GM19043 (cell line): ENCODE results near the gene GALNT1.

Experiments used
- ATAC-seq: cut with Tn5 transposase; IDR thresholded peaks from one replicate; pipeline ENCODE4 v1.9.1; 2021; ENCODE audit warnings: low read depth; ENCODE audit not compliant: unreplicated experiment

GALNT1 gene

GRCh38 chr18:35710581-35710980 is 129.0 kb downstream of the GALNT1 start:
- no peak for ATAC-seq

DNA sequence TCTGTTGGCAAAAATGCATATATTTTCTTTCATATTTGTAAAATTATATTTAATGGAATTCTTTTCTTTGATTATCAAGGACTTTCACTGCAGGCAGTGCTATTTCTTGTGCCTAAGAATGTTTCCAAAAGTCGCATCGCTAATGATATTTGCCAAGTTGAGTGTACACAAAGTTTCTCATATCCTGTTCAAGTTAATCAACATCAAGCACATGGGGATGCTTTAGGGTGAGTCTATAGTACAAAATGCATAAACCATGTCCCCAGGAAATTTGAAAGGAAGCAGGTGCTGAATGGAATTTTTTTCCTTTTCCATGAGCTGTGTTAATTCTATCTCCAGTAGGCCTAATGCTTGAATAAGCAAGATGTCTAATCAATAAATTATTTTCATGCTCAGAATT is 129.7 kb downstream of the GALNT1 start:
- ATAC-seq, result no peak

DNA sequence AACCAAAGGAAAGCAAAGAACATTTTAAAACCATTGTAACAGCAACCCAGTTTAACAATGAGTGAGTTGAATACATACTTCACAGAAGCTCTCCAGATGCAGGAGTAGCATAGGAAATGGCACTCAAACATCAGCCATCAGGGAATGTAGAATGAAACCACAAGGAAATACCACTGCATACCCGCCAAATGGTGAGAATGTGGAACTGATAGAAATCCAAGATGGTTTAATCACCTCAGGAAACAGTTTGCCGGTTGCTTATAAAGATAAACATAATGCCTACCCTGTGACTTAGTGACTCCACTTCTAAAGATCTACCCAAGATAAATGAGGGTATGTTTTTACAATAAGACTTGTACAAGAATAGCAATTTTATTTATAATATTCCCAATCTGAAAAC is 132.0 kb downstream of the GALNT1 start:
- ATAC-seq, result no peak

DNA sequence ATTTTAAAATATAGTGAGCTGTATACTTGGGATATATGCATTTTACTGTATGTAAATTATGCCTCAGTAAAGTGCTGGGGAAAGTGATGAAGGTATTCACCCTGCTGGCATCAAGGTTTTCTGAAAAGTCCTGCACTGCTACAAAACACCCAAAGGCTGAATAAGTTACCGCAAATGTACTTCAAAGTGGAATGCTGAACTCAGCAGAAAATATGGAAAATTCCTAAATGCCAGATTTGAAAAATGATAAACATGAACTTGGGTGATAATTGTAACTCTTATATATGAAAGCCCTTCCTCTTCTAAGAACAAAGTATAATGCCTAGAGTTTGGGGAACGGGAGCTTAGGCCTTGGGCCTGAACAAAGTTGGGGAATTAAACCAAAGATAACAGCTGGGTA is 133.0 kb downstream of the GALNT1 start:
- ATAC-seq, result no peak

DNA sequence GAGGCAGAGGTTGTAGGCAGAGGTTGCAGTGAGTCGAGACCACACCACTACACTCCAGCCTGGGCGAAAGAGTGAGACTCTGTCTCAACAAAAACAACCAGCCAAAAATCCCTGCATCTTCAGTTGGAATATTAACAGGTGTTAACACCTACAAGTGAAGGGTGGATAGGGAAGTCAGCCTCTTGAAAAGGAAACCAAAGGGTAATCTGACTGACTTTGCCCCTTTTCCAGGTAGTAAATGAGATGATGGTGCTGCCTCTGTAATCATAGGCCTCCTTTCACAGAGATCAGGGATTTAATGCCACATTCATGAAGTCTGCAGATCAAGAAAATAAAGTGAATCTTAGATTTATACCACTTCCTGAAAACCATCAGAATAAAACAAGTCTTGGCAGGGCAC is 133.6 kb downstream of the GALNT1 start:
- ATAC-seq, result no peak

DNA sequence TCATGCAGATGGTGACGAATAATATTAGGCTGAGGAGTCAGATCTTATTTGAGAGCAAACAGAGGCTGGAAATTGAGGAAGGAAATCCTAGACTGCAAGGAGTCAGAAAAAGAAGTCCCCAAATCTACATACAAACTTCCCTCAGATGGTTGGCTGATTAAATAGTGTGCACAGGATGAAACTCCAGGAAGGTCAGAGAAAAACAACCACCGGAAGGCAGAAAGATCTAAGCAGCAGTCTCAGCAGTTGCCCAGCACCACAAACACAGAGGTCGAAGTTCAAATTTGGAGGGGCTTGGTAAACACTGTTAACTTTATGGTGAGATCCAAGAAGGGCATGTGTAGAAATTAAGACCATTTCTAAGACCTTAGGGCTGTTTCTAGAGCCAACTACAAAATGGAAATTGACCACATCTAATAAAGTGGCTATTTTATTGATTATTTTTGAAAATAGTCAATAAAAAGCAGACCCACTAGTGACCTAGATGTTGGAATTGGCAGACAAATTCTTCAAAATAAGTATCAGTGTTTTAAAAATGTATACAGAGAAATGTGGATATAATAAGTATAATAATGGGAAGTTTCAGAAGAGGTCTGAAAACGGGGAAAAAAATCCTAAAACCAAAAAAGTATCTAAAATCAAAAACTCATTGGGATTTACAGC is 134.8 kb downstream of the GALNT1 start:
- no peak for ATAC-seq

DNA sequence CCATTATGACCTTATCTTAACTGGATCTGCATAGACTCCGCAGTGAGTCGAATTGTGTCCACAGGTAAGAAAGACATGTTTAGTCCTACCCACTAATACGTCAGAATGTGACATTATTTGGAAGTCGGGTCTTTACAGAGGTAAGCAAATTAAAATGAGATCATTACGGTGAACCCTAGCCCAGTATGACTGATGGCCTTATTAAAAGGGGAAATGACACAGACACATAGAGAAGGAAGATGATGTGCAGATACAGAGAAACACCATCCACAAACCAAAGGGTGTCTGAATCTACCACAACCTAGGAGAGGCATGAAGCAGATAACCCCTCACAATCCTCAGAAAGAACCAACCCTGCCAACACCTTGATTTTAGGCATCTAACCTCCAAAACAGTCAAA is 135.6 kb downstream of the GALNT1 start:
- no peak for ATAC-seq

- no peak for ATAC-seq
These were observed 140.0 kb downstream of the GALNT1 start for GRCh38 chr18:35721431-35722081.

DNA sequence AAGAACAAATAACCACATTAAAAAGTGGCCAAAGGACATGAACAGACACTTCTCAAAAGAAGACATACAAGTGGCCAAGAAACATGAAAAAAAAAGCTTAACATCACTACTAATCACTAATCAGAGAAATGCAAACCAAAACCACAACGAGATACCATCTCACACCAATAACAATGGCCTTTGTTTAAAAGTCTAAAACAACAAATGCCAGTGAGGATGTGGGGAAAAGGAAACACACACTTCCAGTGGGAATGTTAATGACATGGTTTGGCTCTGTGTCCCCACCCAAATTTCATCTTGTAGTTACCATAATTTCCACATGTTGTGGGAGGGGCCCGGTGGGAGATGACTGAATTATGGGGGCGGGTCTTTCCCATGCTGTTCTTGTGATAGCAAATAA is 147.1 kb downstream of the GALNT1 start:
- ATAC-seq, result no peak

GRCh38 chr18:35729991-35730668 is 148.6 kb downstream of the GALNT1 start:
- ATAC-seq, result no peak

DNA sequence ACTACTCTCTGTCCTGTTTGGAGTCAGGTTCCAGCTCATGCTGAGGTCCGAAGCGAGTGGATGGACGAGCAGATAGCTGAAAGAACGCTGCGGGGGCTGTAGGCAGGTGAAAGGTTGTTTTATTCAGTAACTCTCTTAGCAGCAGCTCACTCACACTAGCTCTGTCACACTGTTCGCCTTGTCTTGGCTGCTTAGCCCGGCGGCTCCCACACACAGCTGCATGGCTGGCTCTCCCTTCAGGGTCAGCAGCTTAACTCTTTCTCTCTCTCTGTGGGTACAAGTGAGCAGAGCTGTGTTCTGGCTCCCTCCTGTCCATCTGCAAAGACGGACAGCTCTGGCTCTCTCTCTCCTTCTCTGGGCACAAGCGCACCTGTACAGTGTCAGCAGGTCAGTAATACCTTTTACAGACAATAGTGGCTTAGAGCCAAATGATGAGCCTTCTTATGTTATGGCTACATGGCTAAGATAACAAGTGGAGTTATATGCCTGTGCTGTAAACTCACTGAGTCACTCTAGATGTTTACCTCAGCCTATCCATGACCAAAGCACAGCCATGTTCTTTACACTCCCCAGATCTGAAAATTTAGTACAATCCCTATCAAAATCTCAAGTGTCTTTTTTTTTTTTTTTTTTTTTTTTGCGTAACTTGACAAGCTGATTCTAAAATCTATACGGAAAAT is 149.3 kb downstream of the GALNT1 start:
- ATAC-seq, result no peak

- no peak for ATAC-seq
These were observed 150.2 kb downstream of the GALNT1 start for GRCh38 chr18:35731701-35732100.

DNA sequence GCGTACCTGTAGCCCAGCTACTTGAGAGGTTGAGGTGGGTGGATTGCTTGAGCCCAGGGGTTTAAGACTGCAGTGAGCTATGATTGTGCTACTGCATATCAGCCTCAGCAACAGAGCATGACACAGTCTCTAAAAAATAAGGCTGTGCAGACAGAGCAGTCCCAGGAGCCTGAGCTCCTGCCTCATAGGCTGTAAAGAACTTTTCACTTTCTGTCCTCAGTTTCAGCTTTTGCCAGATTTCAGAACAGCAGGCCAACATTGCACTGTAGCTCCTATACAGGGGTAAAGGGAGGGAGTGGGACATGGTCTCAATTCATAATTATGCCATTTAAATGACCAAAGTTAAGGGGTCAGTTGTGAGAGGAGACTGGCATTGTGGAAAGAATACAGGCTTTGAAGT is 150.6 kb downstream of the GALNT1 start:
- ATAC-seq, result no peak

- no peak for ATAC-seq
These were observed 151.1 kb downstream of the GALNT1 start for GRCh38 chr18:35732636-35733035.

GRCh38 chr18:35733408-35733807 is 151.9 kb downstream of the GALNT1 start:
- no peak for ATAC-seq

DNA sequence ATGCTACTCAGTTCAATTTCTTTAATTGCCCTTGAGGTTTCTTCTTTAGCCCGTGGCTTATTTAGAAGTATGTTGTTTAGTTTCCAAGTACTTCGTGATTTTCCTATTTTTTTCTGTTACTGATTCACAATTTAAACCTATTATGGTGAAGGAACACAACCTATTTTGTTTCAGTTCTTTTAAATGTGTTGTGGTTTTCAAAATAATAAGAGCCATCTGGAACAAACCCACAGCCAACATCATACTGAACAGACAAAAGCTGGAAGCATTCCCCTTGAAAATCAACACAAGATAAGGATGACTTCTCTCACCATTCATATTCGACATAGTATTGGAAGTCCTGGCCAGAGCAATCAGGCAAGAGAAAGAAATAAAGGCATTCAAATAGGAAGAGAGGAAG is 155.2 kb downstream of the GALNT1 start:
- ATAC-seq, result no peak

DNA sequence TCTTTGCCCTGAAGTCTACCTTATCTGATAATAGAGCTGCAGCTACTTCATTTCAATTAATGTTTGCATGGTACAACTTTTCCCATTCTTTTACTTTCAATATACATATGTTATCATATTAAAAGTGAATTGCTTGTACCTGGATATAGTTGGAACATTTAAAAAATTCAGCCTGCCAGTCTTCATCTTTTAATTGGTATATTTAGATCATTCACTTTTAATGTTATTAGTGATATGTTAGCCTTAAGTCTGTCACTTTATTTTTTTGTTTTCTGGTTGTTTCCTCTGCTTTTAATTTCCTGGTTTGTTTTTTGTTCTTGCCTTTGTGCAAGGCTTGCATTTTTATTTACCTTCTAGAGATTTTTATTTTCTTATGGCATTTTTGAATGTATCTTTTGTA is 158.2 kb downstream of the GALNT1 start:
- ATAC-seq, result no peak

GRCh38 chr18:35740656-35741055 is 159.1 kb downstream of the GALNT1 start:
- ATAC-seq, result no peak

GRCh38 chr18:35743916-35744315 is 162.4 kb downstream of the GALNT1 start:
- no peak for ATAC-seq

GRCh38 chr18:35745814-35746213 is 164.3 kb downstream of the GALNT1 start:
- no peak for ATAC-seq

- ATAC-seq, result no peak
These were observed 165.3 kb downstream of the GALNT1 start for GRCh38 chr18:35746826-35747339.
